Activated CD4-positive, alpha-beta T cell treated with anti-CD3 and anti-CD28 coated beads, Interleukin-10, Interleukin-2, amounts not matched to agents 100 ng/mL and 50 ng/mL, durations not matched to agents 16 hours and 8 hours (primary cell): Measurements from ENCODE around the gene ZNF81.
A peak's percentile ranks its signal among the peaks of the same experiment; 100 is the strongest.
"Not testable (repeated sequence)": the region's sequence is repeated elsewhere in the genome, so short reads cannot be mapped to it uniquely, and the experiment has no call there.

Source experiments
- DNase-seq: peaks from one replicate; pipeline ENCODE4 v3.0.0-alpha.2; 2020

Gene ZNF81

DNA sequence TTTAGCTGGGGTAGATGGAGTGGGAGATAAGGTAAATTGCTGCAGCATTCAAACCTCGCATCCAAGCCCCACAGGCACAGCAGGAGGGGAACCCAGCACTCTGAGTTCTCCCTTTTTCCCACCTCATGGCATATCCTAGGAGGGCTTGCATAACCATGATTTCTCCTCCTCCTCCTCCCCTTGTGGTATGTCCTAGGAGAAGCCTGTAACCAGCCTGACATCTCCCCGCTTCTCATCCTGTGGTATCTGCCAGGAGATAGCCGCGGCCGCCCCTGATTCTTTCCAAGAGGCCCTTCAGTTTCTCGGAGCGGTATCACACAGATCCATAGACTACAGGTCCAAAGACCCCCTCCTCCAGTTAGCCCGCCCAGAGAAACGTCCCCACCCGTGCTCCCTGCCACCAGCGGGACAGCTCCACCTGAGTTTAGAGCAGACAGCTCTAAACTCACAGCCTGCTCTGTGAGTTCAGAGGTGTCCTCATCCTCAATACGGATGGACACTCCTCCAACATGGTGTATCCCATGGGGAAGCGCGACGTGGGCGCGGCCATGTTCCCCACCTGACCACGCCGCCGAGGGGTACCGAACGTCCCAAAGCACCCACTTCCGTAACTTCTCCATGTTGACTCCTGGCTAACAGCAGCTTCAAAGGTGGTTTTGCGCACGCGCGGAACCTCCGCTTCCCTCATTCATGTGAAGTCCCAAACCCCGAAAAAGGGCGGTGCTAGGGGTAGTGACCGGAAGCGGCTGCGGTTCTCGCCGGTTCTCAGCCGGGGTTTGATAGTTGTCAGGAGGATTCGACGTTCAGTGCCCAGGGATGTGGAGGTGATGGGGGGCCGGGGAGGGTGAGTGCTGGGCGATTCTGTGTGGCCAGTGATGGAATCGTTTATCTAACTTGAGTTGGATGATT, at the start of gene ZNF81:
TSS of gene ZNF81 (plus strand) at position 739 of the 909 bp plus-strand sequence. CDS start 9,366 bp downstream, outside the sequence.
- DNase-seq = peak; percentile 93

DNA sequence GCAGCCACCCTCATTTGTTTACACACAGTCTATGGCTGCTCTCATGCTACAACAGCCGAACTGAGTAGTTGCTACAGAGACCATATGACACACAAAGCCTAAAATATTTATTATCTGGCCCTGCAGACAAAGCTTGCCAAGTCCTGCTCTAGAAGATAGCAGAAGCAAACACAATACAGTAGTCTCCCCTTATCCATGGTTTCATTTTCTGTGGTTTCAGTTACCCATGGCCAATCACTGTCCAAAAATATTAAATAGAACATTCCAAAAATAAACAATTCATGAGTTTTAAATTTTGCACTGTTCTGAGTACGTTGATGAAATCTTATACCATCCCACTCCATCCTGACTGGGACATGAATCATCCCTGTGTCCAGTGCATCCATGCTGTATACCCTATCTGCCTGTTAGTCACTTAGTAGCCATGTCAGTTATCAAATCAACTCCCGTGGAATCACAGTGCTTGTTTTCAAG, 40.2 kb upstream of the ZNF81 start:
- no peak for DNase-seq

DNA sequence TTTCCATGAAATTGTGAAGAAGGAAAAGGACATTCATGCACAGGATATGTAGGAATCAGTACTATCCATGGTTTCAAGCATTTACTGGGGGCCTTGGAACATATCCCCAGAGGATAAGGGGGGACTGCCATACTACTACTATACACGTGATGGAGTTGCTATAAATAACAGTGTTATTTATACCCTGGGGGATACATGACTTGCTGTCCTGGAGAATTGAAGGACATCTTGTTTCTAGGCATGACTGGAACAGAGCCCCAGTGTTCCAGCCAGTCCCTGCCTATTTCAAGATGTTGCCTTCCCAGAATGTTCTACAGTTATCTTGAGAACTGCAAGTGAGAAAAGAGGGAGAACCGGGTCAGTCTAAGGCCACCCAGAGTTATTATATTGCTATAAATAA, 39.6 kb upstream of the ZNF81 start:
- no peak for DNase-seq

DNA sequence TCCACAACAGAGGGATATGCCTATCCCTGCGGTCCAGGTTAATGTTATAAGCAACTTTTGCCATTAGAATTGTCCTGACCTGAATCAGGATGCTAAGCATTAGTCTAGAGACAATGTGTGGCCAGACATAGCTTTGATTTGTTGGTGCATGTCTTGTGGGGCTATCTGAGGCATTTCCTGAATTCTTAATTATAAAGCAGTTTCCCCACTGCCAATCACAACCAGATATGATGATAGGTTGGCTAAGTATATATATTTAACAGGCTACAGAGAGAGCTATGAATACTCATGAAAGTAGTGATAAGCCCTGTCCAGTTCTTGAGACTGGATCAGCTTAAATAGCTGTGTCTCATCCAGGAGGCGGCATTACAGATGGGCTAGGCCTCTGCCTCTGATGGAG, 37.8 kb upstream of the ZNF81 start:
- no peak for DNase-seq

DNA sequence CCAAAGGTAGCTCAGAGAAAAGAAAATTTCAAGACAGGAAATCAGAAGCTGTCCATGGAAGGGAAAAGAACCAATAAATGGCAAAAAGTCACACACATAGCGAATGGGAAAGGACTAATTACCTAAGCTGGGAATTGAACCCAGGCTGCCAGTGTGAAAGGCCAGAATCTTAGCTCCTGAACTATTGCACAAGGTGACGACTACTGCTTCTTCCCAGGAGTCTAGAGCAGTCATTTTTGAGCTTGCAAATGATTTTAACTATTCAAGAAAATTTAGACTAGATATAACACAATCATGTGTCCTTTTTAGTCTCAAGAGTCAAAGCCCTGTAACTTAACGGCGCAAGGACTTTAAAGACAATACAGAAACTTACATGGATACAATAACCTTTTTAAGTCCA, 34.1 kb upstream of the ZNF81 start:
- no peak for DNase-seq

DNA sequence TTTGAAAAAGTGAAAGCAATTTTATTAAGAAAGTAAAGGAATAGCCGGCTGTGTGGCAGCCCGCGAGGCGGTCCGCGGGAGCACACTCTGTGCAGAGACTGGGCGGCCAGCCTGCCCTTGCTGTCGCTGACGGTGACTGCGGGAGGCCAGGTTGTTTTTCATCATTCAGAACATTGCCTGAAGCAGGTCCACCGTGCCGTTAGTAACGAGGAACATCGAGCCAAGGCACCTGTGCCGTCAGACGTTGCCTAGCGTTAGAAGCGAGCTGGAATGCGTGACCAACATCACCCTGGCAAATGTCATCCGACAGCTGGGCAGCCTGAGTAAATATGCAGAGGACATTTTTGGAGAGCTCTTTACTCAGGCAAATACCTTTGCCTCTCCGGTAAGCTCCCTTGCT, 33.6 kb upstream of the ZNF81 start:
- DNase-seq = not testable (repeated sequence)

DNA sequence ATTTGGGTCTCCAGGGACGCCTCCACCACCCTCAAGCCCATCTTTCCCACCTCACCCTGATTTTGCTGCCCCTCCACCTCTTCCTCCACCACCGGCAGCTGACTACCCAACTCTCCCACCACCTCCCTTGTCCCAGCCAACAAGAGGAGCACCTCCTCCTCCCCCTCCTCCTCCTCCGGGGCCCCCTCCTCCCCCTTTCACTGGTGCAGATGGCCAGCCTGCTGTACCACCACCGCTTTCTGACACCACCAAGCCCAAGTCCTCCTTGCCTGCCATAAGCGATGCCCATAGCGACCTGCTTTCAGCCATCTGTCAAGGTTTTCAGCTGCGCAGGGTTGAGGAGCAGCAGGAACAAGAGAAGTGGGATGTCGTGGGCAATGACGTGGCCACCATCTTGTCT, 32.4 kb upstream of the ZNF81 start:
- no peak for DNase-seq

DNA sequence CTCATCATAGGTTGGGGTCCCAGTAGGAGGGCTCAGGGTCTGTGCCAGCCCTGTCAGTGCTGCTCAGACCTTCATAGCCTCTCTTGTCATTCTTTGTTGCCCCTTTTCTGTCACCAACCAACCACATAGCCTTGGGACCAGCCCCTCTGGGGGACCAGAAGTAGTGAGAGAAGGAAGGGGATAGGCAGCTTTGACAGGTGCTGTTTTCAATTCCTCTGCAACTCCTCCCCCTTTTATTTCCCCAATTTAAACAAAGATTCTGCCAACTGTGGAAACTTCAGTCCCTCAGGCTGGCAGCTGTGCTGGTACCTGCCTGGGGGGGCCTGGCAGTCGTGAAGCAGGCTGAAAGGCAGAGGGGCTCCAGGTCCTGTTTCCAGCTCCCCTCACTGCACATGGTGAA, 30.9 kb upstream of the ZNF81 start:
- DNase-seq = not testable (repeated sequence)

DNA sequence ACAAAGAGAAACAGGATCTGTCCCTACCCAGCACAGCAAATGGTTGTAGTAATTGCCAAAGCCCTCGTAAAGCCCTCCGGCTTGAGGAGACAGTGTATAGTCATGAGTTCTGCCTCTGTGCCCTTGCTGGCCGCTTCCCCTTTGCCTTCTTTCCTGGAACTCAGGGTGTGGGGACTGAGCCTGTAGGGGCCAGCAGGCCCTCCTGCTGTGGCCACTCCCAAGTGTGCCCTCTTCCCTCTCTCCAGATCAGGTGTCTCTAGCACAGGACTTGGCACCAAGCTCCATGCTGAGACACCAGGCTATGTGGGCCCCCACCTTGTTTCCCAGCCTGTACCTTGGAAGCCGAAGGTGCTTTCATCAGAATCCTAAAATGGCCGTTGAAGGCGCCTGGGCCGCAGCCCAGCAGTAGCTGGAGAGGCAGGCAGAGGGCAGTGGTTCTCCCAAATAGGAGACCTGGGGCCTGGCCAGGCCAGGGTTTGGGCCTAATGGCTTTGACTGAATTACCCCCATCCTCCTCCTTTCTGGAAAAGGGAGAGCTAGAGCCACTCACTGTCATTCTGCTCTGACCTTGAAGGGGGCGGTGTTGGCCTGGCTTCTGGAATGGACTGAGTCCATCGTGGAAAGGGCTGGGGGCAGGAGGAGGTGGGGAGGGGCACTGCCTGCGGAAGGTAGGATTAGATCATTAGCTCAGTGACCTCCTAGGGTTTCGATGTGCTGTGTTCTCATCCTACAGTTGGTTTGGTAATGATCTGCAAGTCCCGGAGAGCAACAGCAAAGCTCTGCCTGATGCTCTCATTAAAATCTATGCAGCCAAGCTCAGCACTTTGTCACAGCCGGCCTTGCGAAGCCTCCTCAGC, 30.1 kb upstream of the ZNF81 start:
- not testable (repeated sequence) for DNase-seq

DNA sequence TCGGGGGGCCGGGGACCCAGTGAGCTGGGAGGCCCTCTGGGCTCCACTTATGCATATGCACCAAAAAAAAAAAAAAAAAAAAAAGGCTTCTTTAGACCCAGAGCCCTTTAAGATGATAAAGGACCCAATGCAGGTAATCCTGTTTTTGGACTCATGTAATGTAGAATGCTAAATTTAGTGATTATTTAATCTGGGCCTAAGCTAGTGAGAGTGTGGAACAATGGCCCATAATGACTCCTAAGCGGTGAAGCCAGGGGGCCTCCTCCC, 29.5 kb upstream of the ZNF81 start:
- not testable (repeated sequence) for DNase-seq

DNA sequence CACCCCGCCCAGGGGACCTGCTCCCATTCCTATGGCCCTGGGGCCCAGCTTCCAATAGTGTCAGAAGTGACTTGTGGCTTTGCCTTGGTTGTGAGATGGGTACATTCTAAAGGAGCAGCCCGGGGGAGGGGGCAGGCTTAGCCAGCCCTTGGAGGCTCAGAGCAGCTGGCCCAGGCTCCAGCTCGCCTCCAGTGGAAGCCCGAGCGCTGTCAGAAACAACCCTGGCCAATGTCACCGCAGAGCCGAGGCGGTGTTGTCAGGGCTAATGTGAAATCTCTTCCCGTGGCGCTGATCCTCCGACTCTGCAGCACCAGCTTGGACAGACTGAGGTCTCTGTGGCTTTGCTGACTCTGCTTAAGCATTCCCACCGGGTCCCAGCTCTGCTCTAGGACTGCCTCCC, 29.2 kb upstream of the ZNF81 start:
- DNase-seq = no peak

DNA sequence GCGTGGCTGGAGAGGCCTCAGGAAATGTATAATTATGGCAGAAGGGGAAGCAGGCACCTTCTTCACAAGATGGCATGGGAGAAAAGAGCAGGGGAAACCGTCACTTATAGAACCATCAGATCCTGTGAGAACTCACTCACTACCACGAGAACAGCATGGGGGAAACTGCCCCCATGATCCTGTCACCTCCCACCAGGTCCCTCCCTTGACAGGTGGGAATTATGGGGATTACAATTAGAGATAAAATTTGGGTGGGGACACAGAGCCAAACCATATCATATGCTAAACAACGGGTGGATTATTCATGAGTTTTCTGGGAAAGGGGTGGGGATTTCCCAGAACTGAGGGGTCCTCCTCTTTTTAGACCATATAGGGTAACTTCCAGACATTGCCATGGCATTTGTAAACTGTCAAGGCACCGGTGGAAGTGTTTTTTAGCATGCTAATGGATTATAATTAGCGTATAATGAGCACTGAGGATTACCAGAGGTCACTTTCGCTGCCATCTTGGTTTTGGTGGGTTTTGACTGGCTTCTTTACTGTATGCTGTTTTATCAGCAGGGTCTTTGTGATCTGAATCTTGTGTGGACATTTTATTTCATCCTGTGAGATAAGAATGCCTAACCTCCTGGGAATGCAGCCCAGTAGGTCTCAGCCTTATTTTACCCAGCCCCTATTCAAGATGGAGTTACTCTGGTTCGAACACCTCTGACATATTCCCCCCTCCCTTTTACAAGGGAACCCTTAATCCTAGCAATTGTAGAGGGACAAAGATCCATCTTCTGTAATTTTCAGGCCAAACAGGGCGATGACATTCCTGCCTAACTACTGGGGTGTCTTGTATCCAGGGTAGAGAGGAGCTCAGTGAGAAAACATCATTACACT, 27.6 kb upstream of the ZNF81 start:
- DNase-seq = no peak

DNA sequence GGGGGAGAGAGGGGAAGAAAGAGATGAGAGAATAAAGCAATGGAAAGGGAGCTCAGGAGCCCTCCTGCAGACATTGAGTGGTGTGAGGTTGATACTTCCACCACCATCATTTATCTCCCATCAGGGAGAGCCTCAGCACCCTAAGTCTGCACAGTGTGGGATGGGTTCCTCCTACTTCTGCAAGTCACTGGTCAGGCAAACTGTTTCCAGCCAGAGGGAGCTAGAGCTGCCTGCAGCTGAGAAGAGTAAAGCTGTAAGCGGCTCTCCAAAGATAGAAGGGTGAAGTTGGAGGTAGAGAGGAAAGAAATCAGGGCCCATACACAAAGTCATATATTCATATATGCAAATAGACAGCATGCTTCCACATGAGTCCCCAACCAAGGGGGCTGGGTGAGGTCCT, 21.9 kb upstream of the ZNF81 start:
- no peak for DNase-seq

DNA sequence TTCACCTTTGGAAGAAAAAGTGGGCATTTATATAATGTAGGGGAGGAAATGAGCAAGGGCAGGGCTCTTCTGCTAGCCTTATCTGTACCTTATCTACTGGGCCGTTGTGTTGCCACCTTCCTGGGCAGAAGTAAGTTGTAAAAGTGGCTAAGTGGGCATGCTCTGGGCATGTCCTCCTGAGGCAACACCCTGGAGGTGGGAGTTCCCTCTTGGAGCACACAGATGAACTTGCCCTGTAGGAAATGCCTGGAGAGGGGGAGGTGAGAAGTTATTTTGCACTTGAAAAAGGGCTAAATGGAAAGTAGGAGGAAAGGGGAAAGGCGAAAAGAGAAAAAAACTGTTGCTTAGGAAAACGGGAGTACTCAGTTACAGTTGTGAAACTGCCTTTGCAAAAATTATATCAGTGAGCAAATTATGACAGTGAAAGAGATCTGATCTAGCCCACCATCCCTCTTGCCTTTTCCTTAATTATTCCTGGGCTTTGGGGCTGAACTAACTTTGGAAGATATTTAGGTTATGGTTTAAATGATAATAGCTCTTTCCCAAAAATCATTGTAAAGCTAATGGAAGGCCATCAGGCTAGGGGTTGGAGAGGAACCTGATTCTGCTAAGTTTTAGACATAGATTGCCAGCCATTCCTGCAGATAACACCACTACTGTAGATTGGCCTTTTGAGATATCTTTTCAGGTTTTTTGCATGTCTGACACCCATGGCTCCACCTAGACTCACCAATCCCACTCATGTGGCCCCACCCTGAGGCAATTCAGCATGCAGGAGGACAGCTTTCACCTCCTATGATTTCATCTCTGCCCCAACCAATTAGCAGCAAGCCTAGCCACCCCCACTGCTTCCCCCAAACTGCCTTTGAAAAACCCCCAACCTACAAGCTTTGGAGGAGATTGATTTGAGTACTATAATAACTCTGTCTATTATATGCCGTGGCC, 20.5 kb upstream of the ZNF81 start:
- DNase-seq = no peak

DNA sequence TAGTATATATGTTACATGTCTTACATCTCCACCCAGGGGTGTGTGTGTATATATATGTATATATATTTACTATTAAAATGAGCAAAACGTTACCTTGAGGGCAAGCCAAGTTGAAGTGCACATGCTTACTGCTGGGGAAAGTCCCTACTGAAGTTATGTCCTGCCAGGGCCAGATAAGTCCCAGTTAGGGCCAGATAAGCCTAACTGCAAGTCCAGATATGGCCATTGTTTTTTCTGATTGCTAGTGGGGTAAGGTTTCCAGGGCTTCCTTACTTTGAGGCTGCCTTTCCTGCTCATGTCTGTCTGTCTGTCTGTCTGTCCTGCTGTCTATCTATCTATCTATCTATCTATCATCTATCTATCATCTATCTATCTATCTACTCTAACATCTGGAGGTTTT, 19.3 kb upstream of the ZNF81 start:
- no peak for DNase-seq

DNA sequence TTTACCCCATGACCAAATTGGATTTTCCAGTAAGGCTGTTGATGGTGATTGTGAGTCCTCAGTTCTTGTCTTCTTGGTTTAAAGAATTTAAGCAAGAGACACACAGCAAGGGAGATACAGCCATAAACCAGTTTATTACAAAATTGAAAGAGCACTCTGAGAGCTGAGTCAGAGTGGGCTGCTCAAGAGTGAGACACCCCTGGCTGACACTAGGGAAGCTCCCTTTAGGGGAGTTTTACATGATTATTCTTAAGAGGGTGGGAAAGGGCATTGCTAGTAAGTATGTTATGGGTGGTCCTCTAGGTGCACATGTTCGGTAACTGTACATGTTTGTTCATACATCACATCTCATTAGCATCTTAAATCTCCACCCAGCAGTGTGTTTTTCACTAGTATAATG, 18.8 kb upstream of the ZNF81 start:
- no peak for DNase-seq

DNA sequence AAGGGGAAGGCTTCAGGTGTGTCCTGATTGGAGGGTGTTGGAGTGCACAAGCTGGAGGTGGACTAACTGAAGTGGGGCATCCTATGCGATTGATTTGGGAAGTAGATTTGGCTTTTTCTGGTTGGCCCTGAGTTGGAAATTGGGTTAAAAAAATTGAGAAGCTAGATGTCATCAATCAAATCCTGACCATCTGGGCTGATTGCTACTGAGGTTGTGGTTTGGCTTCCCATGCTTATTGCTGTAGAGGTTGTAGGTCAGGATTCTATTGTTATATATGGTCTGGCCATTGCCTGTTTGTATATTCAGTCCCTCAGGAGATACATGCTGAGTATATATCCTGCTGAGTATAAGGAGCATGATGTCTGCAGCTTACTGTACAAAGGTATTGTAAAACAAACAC, 7.7 kb upstream of the ZNF81 start:
- DNase-seq = no peak

DNA sequence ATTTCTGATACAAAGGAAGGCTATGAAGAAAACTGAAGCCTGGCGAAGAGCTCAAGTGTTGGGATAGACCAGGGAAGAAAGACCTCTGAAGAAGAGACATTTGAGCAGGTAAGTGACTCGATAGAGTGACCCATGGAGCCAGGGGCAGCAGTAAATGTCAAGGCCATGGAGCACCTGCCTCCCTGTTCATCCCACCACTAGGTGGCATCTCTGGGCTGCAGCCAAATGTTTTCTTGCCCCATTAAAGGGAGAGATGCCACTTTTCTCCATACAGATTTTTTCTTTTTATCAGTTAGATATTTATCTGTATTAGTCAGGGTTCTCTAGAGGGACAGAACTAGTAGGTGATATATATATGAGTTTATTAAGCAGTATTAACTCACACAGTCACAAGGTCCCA, 4.9 kb upstream of the ZNF81 start:
- peak; percentile 63 for DNase-seq

DNA sequence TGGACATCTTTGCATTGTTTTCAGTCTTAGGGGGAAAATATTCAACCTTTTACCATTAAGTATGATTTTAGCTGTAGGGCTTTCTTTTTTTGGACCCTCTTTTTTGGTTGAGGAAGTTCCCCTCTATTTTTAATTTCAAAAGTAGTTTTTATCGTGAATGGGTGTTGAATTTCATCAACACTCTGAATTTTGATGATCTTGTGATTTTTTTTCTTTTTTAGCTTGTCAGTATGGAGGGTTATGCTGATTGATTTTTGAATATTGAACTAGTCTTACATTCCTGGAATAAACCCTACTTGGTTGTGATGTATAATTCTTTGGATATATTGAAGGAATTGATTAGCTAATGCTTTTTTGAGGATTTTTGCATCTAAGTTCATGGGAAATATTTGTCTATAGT, 1.7 kb downstream of the ZNF81 start:
- no peak for DNase-seq

DNA sequence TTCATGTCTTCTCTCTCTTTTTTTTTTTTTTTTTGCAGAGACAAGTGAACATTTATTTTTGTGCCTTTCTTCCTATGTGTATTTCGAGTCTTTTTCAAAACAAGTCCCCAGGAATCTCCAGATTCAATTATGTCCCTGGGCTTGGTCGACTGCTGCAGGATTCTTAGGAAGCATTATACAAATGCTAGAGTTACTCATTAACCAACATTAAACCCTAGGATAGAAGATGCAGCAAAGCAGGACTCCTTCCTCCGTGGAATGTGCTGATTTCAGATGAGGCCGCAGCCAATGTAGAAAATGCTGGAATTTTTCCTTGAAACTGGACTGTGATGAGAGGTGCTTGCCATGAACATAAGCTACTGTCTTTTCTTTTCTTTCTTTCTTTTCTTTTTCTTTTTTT, 3.4 kb downstream of the ZNF81 start:
- DNase-seq = no peak

DNA sequence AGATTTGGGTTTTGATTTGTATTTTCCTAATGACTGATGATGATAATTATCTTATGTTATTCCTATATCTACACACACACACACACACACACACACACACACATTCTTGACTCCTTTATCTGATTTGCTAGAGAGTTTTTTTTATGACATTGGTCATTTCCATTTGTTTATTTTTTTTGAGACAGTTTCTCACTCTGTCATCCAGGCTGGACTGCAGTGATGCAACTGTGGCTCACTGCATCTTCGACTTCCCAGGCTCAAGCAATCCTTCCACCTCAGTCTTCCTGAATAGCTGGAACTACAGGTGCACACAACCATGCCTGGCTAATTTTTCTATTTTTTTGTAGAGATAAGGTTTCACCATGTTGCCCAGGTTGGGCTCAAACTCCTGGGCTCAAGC, 6.7 kb downstream of the ZNF81 start:
- no peak for DNase-seq

DNA sequence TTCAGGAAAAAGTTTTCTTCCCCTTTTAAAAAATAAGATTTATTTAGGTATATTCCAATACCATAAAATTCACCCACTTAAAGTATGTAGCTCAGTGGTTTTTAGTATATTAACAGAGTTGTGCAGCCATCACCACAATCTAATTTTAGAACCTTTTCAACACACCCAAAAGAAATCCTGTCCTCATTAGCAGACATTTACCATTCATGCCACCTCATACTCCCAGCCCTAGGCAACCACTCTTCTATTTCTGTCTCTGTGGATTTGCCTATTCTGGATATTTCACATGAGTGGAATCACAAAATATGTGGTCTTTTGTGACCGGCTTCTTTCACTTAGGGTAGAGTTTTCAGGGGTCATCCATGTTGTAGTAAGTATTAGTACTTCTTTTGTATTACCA, 7.4 kb downstream of the ZNF81 start:
- no peak for DNase-seq
